HTR-8/SVneo (cell line): ENCODE results near the gene TBRG4.
A peak's percentile ranks its signal among the peaks of the same experiment; 100 is the strongest.

Experiments used
- DNase-seq: peaks from one replicate; pipeline ENCODE4 v3.0.0; 2011; ENCODE audit warnings: low spot score, mixed read lengths; ENCODE audit not compliant: insufficient read length
- FAIRE-seq: peaks from 2 replicates; lab custom pipeline; 2011; peaks lifted over from hg19 to GRCh38; lab: Jason Lieb, UNC

Gene TBRG4

DNA sequence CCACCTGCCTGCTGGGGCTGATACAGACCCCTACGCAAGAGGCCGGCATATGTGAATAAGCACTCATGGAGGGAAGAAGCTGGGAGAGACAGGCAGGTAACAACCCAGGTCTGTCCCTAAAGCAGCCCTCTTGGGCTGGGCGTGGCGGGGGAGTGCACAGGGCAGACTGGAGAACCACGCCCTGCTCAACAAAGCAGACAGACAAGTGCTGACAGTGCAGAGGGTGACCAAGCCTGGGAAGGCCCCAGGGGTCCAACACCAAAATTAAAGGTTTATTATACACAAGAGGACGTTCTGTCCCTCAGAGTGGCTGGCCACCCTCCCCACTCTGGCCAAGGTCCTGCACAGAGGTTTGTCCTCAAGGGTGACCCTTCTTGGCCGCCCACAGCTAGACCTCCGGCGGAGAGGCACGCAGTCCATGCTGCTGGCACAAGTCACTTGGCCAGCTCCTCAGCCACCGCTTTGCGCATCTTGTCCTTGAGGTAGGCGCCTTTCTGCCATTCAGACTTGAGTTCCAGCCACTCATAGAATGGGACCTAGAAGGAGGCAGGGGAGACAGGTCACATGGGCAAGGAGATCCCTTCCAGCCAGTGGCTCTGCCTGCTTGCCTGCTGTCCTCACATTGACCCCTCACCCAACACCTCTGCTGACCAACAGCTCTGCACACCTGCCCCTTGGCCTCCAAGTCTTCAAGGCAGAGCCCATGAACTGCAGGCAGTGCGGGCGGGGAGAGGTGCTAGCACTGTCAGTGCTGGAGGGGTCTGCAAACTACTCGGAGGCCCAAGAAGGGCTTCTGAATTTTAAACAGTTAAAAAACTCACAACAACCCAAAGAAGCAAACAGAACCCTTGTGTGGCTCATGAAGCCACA lies 11.4 kb downstream of the TBRG4 start:
- FAIRE-seq: no peak
- no peak for DNase-seq

DNA sequence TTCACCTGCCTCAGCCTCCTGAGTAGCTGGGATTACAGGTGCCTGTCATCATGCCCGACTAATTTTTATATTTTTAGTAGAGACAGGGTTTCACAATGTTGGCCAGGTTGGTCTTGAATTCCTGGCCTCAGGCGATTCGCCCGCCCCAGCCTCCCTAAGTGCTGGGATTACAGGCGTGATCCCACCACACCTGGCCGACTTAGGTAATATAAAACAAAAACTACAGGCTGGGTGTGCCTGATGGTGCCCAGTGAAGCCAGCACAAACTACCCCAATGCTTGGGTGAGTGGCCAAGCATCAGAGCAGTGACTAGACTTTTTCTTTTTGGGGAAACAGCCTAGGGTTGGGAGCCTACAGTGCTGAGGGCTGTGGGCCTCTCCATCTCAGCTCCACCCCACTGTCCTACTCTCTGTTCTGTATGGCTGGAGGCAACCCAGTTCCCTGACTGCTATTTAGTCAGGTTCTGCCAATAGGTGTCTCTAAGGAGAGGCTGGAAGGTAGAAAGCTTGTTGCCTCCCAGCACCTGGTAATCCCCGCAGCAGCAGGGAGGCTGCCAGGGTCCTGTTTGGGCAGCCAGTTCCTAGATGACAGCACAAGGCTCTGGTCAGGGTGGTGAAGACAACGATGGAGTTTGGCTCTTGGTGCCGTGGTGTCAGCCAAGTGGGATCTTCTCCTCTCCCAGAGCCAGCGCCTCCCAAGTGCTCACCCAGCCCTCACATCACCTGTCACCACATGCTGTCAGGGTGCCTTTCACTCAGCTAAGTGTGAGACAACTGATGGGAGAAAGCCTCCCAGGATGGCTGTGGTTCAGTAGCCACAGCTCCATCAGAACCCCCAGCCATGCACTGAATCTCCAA lies 12.3 kb downstream of the TBRG4 start:
- DNase-seq (no peak), FAIRE-seq (no peak)

DNA sequence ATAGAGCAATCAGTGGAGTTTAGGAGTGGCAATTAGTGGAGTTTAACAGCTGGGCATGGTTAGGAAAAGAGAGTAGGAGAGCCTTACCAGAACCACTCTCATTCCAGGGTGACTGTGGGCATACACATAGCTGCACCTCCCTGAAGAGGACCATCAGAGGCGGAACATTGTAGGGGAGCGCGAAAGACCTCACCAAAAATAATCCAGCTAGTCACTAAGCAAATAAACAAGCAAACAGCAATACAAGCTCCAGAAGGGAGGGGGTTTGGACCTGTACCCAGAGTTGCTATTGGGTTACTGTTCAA lies 18.6 kb downstream of the TBRG4 start:
- no peak for FAIRE-seq
- no peak for DNase-seq

DNA sequence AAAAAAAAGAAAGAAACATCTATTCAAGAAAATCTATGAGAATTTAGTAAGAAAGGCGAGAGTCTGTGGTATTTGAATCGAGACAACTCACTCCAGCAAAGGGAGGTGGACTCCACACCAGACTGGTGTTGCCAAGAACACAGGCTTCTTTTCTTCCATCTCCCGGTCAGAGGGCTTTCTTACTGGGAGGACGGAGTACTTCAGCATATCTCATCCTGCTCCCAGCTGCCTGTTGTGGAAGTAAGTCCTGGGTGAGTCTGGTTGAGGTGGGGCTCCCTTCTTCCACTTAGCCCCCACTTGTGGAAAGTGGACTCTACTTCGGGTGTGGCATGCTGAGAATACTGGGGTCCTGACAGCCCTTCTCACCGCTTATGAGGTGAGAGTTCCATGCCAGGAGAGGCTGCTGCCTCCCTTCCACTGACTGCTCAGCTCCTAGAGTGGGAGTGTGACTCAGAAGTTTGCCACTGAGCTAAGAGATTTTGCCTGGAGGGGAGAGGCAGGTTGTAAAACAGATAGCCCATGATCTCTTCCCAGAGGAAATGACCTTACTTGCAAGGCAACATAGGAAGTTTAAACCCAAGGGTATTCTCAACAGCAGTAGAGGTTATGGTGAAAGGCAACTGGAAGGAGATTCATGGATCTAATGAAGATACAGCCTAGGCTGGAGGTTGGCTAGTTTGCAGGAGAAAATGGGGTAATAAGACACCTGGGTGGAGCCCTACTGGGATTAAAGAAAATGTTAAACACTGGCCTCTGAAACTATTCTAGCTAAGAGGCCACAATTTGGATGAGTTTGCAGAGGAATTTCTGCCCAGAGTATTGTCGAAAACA lies 19.2 kb downstream of the TBRG4 start:
- FAIRE-seq: peak; percentile 94
- DNase-seq: peak; percentile 76

DNA sequence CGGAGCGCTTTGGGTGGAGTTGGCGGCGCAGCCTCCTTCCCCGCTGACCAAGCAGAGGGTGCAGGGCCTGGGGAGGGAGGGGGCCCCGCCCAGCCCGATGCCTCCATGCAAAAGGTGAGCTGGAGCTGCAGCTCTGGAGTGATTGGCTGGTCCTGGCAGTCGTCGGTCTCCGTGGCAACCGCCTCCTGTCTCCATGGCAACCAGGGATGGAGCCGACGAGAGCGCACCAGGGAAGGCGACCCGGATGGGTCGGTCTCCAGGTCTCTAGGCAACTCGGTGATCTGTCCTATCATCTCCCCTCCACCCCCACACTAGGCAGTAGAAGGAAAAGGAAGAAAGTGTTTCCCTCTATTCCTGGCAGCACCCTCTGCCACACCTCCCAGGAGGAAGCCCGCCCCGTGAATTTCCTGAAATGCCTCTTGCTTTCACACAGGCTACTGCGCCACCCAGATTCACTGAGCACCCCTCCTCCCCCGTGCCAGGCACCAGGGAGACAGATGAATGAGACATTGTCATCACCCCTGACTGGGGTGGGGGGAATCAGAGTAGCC lies 22.1 kb downstream of the TBRG4 start:
- peak; percentile 77 for DNase-seq

DNA sequence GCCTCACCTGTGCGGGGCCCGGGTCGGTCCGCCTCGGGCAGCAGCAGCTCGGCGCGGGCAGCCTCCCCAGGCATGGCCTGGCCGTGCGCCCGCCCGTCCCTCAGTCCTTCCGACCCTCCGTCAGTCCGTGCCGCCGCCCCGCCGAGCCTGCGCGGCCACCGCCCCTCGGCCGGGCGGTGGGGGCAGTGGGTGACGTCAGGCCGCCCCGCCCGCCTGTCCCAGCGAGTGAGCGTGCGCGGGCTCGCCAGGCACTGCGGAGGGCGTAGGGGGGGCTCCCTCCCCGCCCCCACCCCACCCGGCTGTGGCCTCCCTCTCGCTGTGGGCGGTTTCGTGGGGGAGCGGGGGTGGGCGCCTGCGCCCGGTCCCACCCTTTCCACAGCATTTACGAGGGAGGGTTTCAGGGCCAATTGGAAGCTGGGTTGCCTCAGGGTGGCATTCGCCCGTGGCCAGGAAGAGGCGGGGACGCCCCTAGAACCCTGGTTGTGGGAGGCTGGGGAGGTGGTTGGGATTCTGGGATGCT lies 22.6 kb downstream of the TBRG4 start, which contains the start of gene NACAD:
Gene NACAD (minus strand): TSS at position 149 of the 520 bp plus-strand sequence. CDS start 75 bp downstream, at position 74.
- DNase-seq (peak; percentile 69), FAIRE-seq (peak; percentile 81)

More for the DNA sequence above, 22.1 kb downstream of the TBRG4 start:
- no peak for FAIRE-seq

DNA sequence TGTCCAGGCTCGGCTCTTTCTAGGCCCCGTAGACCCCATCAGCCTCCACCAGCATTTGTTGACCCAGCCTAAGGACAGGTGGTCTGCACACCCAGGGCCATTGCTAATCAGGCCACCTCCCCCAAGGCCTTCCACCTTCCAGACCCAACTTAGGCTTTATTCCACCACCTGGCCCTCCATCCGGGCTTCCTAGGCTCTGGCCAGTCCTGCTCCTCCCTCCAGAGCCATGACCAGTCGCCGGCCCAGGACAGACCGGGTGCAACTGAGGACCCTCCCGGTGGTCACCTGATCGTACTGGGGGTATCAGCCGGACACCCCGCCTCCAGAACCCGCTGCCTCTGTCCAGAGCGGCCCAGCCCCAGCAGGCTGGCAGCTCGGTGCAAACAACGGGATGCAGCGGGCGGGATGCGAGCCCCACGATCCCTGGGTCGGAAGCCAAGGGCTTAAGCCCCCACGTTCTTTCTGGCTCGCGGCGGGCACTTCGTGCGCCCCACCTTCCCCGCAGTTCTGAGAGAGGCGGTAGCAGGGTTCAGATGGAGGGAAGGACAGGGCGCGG lies 23.3 kb downstream of the TBRG4 start:
- peak; percentile 26 for FAIRE-seq
- no peak for DNase-seq

DNA sequence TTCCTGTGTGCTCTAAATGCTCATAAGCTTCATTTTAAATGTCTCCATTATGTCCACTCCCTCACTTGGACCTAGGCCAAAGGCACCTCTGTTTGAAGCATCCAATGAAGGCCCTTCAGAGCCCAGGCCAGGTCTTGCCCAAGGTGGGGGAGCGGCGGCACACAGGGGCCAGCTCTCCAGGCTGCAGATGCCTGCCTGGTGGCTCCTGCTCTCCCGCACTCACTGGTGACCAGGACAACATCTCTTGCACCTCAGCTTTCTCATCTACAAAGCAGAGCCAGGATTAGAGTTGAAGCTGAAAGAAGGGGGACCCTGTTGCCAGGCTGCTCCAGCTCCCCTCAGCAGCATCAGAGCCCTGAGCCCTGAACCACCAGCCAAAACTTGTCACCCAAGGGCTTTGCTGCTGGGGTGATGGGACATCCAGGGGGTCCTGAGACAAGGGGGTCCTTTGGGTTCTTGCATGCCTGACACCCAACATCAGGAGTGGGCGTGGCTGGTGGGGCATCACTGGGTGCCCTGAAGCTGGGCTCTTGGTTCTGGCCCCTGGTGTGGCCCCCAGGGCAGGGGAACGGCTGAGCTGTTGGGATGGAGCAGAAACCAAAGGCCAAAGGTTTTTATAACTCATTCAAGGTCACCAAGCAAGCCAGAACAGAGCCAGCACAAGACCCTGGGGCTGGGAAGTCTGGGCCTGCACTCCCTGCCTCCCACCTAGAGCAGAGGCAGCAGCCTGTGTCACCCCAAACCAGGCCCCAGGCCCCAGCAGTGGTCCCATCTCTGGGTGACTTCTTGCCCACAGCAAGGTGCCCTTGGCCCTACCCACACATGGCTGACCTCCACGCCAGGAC lies 24.0 kb downstream of the TBRG4 start:
- DNase-seq: no peak
- no peak for FAIRE-seq

DNA sequence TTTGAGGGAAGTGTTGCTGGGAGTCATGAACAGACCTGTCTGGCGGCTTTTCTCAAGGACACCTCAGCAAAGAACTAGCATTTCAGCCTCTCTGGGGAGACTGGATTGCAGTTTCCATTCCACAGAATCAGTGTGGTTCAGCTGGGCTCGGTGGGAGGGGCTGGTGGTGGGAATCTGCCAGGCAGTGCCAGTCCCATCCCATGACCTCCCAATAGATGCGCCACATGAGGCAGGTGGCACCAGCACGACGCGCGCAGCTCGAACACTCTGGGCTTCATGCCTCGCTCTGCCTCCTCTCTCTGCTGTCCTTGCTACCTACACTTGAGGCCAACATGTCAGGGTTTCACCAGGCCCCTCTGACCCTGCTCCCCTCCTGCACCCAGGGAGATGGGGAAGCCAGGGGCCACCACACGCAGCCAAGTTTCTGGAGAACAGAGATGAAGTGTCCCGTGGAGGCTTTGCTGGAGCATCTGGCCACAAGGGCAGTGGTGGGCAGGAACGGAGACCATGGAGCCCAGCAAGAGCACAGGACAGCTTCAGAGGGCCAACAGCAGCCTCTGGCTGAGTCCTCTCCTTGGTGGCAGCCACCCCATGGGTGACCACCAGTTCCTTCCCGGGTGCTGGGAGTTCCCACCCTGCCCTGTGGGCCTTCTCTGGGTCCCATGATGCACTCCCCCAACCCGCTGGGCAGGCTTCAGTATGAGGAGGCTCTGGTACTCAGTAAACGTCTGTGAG lies 25.0 kb downstream of the TBRG4 start:
- FAIRE-seq (no peak), DNase-seq (no peak)

DNA sequence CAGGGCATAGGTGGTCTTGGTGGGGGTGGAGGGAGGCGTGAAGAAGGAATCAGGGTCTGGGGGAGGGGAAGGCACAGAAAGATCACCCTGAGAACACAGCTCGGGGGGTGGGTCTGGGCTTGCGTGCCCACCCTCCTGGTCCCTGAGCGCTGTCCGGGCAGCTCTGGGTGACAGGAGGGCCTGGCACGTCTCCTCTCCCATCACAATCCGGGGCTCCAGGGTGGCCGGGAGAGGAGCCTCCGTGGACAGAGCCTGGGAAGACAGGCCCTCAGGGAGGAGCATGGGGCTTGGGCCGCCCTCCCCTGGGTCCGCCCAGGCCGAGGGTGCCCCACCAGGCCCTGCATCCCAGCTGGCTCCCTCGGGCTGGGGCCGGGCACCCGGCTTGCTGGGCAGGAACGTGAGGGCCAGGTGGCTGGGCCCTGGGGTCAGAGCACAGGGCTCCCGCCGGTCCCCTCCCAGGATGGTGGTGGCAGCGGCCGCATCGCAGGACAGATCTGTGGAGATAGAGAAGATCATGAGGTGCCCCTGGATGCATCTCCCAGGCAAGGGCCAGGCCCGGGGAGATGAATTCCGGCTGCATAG lies 25.8 kb downstream of the TBRG4 start:
- FAIRE-seq: no peak
- DNase-seq: no peak

DNA sequence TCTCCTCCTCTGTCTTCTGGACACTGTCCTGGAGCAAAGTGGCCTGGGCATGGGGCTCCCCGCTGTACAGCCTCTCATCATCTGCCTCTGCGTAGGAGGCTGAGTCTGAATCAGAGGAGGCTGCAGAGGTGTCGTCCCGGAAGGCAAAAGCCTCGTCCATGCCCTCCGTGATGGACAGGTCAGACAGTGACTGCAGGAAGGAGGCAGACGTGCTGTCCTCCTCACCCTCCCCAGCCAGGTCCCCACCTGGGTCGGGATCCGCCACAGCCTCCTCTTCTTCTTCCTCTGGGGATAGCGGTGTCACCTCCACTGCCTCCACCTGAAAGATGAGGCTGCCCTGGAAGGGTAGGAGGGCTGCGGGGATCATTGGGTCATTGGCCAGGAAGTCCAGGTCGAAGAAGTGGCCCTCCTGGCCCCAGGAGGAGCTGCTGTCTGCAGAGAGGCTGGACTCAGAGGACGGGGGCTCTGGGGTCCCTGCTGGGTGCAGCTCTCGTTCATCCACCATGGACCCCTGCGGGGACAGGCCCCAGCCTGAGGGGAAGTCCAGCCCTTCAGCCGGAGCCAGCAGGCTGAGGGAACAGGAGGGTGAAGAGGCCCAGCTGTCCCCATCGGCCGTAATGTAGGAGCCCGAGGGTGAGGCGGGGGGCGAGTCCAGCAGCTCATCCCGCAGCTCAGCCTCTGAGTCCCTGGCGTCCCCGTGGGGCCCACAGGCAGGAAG lies 26.4 kb downstream of the TBRG4 start:
- DNase-seq (no peak), FAIRE-seq (no peak)

DNA sequence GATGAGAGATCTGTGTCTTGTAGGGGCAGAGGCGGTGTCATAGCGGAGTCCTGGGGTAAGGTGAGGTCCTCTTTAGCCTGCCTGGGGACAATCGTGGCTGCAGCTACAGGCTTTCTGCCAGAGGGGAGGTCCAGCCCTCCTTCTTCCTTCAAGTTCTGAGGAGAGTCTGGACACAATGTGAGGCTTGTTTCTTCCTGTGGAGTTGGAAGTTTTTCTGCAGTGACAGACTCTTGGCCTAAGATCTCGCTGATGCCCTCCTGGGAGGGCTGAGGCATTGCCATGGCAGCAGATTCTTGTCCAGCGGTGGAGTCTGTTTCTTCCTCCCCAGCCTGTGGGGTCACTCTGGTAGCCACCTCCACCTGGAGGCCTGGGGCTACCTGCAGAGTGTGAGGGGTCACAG lies 27.2 kb downstream of the TBRG4 start:
- no peak for DNase-seq
- no peak for FAIRE-seq

DNA sequence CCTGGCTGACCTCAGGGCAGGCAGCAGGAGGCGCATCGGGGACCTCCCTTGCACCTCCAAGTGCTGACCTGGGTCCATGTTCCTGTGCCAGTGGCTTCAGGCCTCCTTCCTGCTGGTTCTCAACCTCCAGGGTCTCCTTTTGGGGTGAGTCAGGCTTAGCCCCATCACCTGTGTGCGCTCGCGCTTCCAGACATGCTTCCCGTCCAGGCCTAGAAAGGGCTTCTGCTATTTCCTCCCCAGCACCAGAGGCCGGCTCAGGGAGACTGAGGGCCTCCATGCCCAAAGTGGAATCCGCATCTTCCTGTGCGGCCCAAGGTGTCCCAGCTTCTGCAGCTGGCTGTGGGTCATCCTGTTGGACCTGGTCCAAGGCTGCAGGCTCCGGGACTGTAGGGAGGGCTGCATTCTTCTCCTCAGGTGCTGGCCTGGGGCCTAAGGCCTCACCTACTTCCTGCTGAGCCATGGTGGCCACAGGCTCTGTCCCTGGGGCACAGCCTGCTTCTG lies 28.6 kb downstream of the TBRG4 start:
- no peak for FAIRE-seq
- no peak for DNase-seq

DNA sequence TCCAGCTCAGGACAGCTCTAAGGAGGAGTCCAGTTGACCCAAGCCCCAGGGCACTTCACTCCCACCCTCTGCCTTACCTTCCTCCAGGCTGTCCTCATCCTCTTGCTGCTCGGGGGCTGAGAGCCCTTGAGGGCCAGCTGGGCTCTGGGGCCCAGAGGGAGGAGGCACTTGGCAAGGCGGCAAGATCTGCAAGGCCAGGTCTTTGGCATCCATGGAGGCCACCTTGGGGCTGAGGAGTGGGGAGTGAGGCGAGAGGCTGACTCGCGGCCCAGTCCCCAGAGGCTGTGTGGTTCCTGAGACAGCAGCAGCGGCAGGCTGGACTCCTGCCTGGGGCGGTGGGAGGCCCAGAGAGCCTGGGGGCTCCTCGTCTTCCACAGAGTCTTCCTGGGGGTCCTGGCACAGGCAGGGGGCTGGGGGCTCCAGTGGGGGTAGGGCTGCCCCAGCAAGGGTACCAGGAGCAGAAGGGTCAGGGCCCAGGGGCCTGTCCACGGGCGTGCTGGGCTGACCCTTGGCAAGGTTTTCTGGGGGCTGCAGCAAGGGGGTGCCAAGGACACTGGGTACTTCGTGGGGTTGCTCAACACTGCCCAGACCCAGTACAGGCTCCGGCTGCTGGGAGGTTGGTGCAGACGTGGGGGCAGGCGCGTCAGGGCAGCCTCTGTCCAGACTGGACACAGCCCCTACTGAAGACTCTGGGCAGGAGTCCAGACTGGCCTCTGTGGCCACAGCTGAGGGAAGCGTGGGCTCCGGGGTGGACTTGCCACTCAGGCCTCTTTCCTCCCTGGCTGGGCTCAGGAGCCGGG lies 29.3 kb downstream of the TBRG4 start:
- no peak for FAIRE-seq
- DNase-seq: no peak

DNA sequence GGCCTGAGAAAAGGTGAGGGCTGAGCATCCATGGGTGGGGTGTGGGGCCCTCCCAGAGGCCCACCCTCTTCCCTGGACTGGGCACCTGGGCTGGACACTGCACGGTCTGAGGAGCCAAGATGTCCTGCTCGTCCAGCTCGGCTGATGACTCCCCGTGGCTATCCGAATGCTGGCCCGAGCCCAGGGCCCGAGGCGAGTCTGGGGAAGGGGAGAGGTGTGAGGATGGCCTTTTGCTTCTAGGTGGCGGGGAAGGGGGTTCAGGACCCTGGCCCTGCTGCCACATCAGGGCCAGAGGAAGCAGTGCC lies 29.9 kb downstream of the TBRG4 start:
- DNase-seq: no peak
- FAIRE-seq: no peak

DNA sequence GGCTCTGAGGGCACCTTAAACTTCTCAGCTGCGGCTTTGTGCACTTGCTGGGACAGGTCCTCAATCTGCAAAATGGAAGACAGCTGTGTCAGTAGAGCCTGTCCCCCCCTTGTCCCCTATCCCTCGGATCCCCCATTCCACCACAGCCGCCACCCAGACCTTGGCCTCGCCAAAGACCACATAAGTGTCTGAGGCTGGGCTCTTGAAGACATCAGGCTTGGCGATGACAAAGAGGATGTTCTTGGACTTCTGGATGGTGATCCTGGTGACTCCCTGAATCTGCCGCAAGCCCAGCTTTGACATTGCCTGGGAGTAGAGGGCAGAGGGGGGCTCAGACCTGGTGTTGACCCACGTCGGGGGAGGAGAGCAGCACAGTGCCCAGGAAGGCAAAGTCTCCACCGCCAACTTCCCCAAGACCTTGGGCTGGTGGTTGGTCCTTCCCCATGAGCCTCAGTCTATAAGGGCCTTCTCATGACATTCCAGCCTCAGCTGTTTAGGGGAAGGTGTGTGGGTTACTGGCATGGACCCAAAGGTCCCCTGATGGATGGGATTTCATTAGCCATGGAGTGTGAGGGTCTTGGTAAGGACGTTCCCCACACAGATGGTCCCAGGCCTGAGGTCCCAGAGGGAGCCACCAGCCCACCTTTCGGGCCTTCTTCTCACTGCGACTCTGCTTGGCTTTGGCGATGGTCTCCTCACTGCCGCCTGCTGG lies 30.4 kb downstream of the TBRG4 start:
- DNase-seq (no peak), FAIRE-seq (no peak)
